RWPE2 (cell line): ENCODE measurements around the gene CBX2.

Experiments
- ATAC-seq: fragments of 200-7000 bp; cut with Tn5 transposase; 3 replicates; pipeline ENCODE4 v1.9.1; 2021; ENCODE audit warnings: low read depth
- DNase-seq: peaks from one replicate; pipeline ENCODE4 v3.0.0-alpha.2; 2020; ENCODE audit warnings: low spot score
- H3K27ac ChIP-seq: fragments of 450-650 bp; 2 replicates; pipeline ENCODE4 v1.5.1; 2017; ENCODE audit warnings: mild to moderate bottlenecking; ENCODE audit not compliant: poor library complexity, severe bottlenecking
- H3K27me3 ChIP-seq: fragments of 250-450 bp; sonication (Bioruptor Pico); 2 replicates; pipeline ENCODE4 v1.5.1; 2021; ENCODE audit warnings: mild to moderate bottlenecking, moderate library complexity; ENCODE audit not compliant: insufficient read depth, poor library complexity, severe bottlenecking
- H3K36me3 ChIP-seq: fragments of 250-450 bp; sonication (Bioruptor Pico); 2 replicates; pipeline ENCODE4 v1.5.1; 2020; ENCODE audit warnings: low read depth, mild to moderate bottlenecking, moderate library complexity
- H3K4me1 ChIP-seq: fragments of 250-450 bp; sonication (Bioruptor Pico); 2 replicates; pipeline ENCODE4 v1.5.1; 2021; ENCODE audit warnings: mild to moderate bottlenecking, moderate library complexity; ENCODE audit not compliant: insufficient read depth, poor library complexity, severe bottlenecking
- H3K4me3 ChIP-seq: fragments of 250-450 bp; sonication (Bioruptor Pico); 2 replicates; pipeline ENCODE4 v1.5.1; 2021; ENCODE audit warnings: mild to moderate bottlenecking, moderate library complexity; ENCODE audit not compliant: severe bottlenecking
- H3K9me3 ChIP-seq: fragments of 250-450 bp; sonication (Bioruptor Pico); 2 replicates; pipeline ENCODE4 v1.5.1; 2021; ENCODE audit warnings: mild to moderate bottlenecking, moderate library complexity; ENCODE audit not compliant: severe bottlenecking
- CTCF ChIP-seq: fragments of 450-650 bp; IDR thresholded peaks from one replicate; pipeline ENCODE4 v1.5.1; 2017; ENCODE audit warnings: mild to moderate bottlenecking, moderate library complexity; ENCODE audit not compliant: poor library complexity, severe bottlenecking

CBX2 gene

DNA sequence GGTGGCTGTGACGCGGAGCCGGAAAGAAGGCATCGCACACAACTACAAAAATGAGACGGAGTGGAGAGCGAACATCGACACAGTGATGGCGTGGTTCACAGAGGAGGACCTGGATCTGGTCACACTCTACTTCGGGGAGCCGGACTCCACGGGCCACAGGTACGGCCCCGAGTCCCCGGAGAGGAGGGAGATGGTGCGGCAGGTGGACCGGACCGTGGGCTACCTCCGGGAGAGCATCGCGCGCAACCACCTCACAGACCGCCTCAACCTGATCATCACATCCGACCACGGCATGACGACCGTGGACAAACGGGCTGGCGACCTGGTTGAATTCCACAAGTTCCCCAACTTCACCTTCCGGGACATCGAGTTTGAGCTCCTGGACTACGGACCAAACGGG, 42.9 kb upstream of the CBX2 start:
- no peak overlapping the region for H3K4me3 ChIP-seq
- no peak for DNase-seq
- no peak overlapping the region for H3K27ac ChIP-seq
- ATAC-seq = no peak
- H3K36me3 ChIP-seq = no peaks in the 10 kb centered on the region
- TF ChIP-seq CTCF = no peak
- no peaks in the 10 kb centered on the region for H3K9me3 ChIP-seq
- H3K4me1 ChIP-seq = no peaks in the 10 kb centered on the region
- H3K27me3 ChIP-seq = peaks cover 28% of the 10 kb centered on the region

- H3K4me3 ChIP-seq = no peak overlapping the region
- H3K4me1 ChIP-seq = no peaks in the 10 kb centered on the region
- H3K27ac ChIP-seq = no peak overlapping the region
- TF ChIP-seq CTCF = no peak
- DNase-seq (no peak), ATAC-seq (no peak)
- no peaks in the 10 kb centered on the region for H3K9me3 ChIP-seq
- peaks cover 40% of the 10 kb centered on the region for H3K27me3 ChIP-seq
- no peaks in the 10 kb centered on the region for H3K36me3 ChIP-seq
Observed at GRCh38 chr17:79737046-79737921, 40.7 kb upstream of the CBX2 start.

GRCh38 chr17:79737922-79738578, 39.9 kb upstream of the CBX2 start:
- no peak overlapping the region for H3K27ac ChIP-seq
- H3K9me3 ChIP-seq = no peaks in the 10 kb centered on the region
- no peak overlapping the region for H3K4me3 ChIP-seq
- peaks cover 43% of the 10 kb centered on the region for H3K27me3 ChIP-seq
- DNase-seq (no peak), ATAC-seq (no peak)
- no peaks in the 10 kb centered on the region for H3K4me1 ChIP-seq
- TF ChIP-seq CTCF = no peak
- no peaks in the 10 kb centered on the region for H3K36me3 ChIP-seq

DNA sequence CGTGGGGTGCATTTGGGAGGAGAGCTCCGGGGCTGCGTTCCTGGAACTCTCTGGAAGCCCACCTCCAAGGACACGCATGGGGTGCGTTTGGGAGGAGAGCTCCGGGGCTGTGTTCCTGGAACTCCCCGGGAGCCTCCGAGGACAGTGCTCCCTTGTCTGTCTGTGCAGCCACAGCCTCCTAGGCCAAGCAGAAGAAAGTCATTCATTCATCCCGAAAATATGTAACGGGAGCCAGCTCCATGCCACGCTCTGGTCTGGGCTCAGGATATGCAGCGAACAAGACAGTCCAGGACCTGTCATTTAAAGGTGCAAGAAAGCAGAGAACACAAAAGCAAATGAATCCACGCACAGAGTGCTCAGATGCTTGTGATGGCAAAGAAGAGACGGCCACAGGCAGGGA, 39.3 kb upstream of the CBX2 start:
- no peak overlapping the region for H3K4me3 ChIP-seq
- H3K36me3 ChIP-seq = no peaks in the 10 kb centered on the region
- ATAC-seq (no peak), DNase-seq (no peak)
- H3K27me3 ChIP-seq = peaks cover 46% of the 10 kb centered on the region
- no peak overlapping the region for H3K27ac ChIP-seq
- no peak for TF ChIP-seq CTCF
- no peaks in the 10 kb centered on the region for H3K9me3 ChIP-seq
- no peaks in the 10 kb centered on the region for H3K4me1 ChIP-seq
